ENCODE results near the gene ARFGAP3.
"Not testable (repeated sequence)": the region's sequence is repeated elsewhere in the genome, so short reads cannot be mapped to it uniquely, and the experiment has no call there.

The ARFGAP3 gene

DNA sequence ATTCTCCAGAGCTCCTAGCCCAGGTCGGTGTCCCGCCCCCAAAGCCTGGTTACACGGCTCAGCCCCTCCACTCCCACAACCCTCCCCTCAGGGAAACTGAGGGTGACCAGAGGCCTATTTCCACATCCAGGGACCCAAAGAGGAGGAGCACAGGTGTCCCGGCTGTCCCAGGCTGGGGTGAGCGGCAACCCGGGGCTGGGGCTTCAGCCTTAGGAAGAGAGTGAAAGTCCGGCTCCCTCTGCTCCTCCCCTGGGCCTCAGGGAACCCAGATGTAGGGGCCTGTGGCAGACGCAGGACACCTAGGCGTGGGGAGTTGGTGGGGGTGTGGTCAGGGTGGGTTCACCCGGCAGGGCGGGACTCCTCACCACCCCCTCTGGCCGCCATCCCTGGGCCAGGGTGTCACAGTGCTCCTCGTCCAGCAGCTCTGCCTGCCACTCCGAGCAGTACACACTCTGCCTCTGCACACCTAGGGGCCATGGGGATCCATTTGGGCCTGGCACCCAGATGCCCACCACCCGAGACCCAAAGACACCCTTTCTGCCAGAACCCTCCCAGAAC, 63.1 kb downstream of the ARFGAP3 start:
- no peak for DNase-seq

DNA sequence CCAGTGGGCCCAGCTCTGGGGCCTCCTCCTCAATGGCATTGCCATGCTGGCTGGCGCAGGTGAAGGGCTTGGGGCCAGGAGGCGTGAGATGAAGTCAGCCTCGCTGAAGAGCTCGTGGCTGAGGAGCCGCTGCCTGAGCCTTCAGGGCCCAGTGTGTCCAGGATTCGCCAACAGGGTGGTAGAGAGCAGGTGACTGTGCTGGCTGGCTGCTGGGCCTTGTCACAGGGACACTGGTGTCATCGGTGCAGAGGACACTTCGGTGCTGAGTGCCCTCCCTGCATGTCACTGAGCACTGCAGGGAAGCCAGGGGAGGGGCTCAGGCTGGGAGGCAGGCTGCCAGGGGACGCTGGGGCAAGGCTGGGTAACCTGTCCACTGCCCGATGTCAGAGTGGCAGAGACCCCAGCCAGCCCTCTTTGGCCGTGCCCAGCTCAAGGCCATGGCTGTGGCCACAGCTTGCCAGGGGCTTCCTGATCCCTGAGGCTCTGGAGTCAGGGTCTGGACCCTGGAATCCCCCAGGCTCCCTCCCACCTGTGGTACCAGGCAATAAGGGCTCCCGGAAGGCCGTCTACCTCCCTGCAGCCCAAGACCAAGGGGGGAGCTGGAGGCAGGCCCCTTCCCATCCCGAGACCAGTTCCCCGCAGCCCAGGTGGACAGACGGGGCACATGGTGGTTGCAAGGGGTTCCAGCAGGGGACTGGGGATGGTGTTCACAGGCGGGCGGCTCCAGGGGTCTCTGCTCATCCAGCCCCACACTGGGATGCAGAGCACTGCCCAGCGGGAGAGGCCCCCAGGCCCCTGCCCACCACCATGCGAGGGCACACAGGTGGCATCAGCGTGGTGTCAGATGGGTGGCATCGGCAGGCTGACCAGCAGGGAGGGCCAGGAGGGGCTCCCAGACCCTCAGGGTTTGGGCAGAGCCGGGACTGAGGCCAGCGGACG, 63.9 kb downstream of the ARFGAP3 start:
- DNase-seq = no peak

- DNase-seq = no peak
Observed at GRCh38 chr22:42792453-42792908, 64.6 kb downstream of the ARFGAP3 start.

DNA sequence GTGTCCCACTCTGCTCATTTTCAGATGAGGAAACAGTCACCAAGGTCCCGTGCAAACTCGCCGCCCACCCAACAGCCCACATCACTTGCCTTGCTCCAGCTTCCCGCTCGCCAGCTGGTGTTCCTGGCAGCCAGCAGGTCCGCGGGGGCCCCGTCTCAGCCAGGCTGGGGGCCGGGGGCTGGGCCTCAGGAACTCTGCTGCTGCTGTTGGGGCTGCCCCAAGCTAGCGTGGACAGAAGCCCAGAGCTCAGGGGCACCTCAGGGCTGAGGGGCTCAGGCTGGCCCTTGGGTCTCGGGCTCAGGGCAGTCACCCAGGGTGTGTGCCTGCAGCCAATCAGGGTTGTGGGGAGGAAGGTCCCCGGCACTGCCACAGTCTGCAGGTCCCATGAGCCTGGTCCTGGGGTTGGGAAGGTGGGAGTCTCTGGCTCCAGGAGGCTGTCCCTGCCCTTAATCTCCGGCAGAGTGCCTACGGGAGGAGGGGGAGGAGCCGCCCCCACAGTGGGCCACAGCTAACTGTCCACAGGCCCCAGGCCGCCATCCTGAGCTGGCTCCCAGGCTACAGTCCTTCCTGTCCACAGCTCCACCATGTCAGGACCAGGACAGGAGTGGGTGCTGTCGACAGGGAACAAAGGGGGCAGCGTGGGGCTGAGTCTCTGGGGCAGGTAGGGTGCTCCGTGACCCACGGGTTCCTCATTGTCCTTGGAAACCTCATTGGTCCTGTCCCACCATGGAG, 65.2 kb downstream of the ARFGAP3 start:
- no peak for DNase-seq

- no peak for DNase-seq
Observed at GRCh38 chr22:42788466-42788865, 68.6 kb downstream of the ARFGAP3 start.

DNA sequence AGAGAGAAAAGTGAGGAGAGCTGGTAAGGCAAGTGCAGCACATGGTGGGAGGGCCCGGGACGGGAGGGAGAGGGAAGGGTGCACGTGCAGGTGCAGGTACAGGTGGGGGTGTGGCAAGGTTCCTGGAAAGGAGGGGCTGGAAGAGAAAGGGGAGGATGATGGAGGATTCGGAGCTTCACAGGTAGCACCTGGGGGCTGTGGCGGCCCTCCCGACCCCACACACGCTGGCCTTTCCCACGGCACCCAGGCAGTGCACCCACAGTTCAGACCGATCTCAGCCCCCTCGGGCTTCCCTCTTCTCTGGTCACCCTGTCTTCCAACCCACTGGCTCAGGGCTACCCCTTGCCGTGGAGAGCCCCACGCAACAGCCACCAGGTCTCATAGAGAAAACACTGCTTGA, 69.1 kb downstream of the ARFGAP3 start:
- no peak for DNase-seq

GRCh38 chr22:42787357-42787736, 69.7 kb downstream of the ARFGAP3 start:
- no peak for DNase-seq

DNA sequence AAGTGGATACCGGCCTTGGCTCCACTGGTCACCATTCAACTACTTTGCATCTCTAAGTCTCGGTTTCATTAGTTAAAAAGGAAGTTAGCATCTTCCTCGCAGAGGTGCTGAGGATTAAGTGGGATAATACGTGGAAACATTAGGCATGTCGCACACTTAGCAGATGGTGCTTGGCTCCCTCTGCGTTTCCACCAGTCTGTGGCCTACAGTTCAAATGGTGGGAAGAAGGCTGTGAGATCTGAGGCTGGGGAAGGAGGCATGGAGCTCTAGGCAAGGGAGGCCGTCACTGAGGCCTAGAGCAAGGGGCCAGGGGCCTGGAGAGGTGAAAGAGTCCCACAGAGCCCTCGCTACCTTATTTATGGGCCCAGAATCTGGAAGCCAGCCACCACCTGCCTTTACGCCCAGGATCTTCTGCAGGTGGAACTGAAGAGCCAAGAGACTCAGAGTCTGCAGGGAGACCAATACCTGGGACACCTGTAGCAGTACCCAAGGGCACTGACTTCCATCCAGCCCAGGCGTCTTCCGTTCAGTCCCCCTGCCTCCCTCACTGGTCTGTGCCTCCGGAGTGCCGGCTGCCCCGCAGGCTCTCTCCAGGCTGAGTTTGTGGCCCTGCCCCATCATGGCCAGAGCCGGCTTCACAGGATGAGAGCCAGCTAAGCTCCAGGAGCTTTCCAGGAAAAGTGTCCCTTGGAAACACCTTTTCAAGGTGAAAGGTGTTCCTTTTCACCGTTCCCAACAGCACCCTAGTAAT, 70.3 kb downstream of the ARFGAP3 start:
- DNase-seq = no peak

- no peak for DNase-seq
Observed at GRCh38 chr22:42785706-42786499, 71.2 kb downstream of the ARFGAP3 start.

DNA sequence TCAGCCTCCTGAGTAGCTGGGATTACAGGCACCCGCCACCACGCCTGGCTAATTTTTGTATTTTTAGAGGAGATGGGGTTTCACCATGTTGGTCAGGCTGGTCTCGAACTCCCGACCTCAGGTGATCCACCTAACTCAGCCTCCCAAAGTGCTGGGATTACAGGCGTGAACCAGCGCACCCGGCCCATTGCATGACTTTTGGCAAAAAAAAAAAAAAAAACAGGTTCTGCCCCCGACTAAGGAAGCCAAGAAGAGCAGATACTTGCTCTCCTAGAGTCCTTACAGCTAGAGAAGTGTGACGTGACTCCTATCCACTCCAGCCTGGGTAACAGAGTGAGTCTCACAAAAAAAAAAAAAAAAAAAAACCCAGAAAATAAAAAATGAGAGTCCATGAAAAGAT, 74.8 kb downstream of the ARFGAP3 start:
- DNase-seq = not testable (repeated sequence)

DNA sequence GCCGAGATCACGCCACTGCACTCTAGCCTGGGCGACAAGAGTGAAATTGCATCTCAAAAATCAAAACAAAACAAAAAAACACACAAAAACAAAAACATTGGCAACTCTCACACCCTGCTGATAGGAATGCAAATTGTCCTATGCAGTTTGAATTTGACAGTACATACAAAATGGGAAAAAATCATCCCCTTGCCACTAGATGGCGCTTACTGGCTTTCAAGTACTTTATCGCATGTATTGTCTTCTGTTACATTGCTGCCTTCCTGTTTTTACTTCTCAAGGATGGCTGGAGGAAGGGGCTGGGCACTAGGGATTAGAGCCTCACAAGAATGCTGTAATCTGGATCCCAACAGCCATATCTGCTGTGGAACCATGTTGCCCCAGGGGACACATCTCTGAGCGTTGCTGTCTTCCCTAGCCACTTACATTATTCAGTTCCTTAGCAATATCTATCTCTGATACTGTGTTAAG, 77.0 kb downstream of the ARFGAP3 start:
- peak; percentile 23 for DNase-seq

DNA sequence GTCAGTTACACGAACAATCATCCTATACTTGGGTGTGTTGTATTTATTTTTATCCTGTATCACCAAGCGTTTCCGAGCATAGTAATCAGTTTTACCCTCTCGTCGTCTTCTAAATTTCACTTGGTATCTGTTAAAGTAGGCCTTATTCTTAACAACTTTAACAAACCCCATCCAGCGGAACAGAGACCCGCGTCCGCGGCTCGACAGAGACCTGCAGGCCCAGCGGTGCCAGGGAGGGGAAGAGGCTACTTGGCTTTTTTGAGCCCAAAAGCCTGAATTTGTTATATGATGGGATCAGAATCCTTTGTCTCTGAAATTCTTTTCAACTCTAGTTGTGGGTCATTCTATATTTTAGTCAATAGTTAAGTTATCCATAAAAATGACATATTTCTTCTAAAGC, 79.9 kb downstream of the ARFGAP3 start:
- DNase-seq = no peak

GRCh38 chr22:42773167-42773566, 83.9 kb downstream of the ARFGAP3 start:
- no peak for DNase-seq

- DNase-seq = no peak
Observed at GRCh38 chr22:42772647-42773046, 84.4 kb downstream of the ARFGAP3 start.

GRCh38 chr22:42770941-42771647, 86.0 kb downstream of the ARFGAP3 start:
- no peak for DNase-seq

DNA sequence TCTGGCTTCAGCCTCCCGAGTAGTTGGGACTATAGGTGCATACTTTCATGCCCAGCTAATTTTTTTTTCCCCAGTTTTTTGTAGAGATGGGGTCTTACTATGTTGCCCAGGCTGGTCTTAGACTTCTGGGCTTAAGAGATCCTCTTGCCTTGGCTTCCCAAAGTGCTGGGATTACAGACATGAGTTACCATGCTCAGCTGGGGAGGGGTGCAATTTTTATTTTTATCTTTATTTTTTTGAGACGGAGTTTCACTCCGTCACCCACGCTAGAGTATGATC, 86.7 kb downstream of the ARFGAP3 start:
- DNase-seq = no peak

- DNase-seq = no peak
Observed at GRCh38 chr22:42769574-42770447, 87.3 kb downstream of the ARFGAP3 start.

DNA sequence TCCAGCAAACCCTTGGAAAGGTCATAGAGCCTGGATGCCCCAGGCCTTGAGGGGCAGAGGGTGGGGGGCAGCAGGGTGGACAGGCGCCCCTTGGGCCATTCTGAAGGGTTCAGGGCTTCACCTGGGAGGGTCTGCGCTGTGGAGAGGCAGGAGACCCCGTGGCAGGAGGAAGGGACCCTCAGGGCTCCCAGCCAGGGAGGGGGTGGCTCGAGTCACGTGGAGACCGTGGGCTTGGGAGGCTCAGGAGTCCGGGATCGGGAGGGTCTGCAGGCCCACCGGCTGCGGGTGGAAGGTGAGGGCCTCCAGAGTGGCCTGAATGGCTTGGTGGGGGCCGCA, 87.9 kb downstream of the ARFGAP3 start:
- no peak for DNase-seq

DNA sequence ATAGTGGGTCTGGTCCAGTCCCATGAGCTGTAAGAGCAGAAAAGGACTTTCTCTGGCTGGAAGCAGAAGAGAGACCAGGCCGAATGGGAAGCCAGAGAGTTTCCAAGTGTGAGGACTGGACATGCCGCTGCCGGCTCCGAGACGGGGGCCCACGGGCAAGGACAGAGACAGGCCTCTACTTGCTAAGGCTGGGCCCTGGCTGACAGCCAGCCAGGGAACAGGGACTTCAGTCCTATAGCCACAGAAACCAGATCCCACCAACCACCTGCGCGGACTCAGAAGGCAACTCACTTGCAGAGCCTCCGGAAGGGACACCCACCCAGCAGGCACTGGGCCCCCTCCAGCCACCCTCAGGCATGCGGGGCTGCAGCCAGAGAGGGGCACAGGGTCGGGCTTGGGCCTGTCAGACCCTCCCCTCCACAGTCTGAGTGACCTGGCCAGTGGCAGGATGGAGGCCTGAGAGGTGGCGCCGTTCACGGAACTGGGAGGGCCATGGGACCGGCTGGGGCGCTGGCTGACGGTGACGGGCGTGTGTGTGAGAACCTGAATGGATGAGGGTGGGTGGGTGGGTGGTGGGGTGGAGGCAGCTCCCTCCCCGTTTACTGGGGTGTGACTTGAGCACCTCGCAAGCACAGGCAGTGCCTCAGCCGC, 88.6 kb downstream of the ARFGAP3 start:
- no peak for DNase-seq

DNA sequence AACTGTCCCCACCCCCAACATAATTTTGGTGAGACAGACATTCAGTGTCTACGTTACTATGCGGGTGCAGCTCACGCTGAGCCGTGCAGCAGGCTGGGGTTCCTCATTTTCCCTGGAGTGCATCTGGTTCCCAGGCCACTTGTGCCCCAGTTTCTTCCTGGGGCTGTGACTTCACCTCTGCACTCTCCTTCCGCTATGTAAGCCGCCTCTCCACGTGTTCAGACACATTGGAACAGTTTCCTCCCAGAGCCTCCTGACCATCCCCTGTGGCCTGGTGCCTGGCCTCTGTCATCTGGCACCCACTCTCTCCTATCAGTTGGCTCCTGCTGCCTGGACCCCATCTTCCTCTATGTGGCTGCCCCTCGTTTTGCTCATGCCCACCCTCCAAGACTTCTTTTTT, 90.2 kb downstream of the ARFGAP3 start:
- no peak for DNase-seq
